MM.1S (cell line): ENCODE results near the gene HRH3.

ENCODE experiments used
- DNase-seq: peaks from one replicate; pipeline ENCODE4 v3.0.0-alpha.2; 2015
- H2AFZ ChIP-seq: fragments of 300-600 bp; sonication (generic); 2 replicates; pipeline ENCODE4 v1.6.0; 2016; ENCODE audit warnings: antibody characterized with exemption, low read length
- H3F3A ChIP-seq: fragments of 300-600 bp; sonication (generic); 2 replicates; pipeline ENCODE4 v1.6.1; 2016; ENCODE audit warnings: mild to moderate bottlenecking, antibody characterized with exemption, low read length, moderate library complexity, mixed read lengths; ENCODE audit not compliant: insufficient read depth
- H3K27ac ChIP-seq: fragments of 300-600 bp; sonication (generic); 2 replicates; pipeline ENCODE4 v1.5.1; 2016; ENCODE audit warnings: mild to moderate bottlenecking, low read length
- H3K27me3 ChIP-seq: fragments of 300-600 bp; sonication (generic); replicated peaks from 2 replicates; pipeline ENCODE4 v1.6.0; 2016; ENCODE audit warnings: low read length; ENCODE audit not compliant: insufficient read depth
- H3K36me3 ChIP-seq: fragments of 300-600 bp; sonication (generic); replicated peaks from 2 replicates; pipeline ENCODE4 v1.6.1; 2016; ENCODE audit warnings: mild to moderate bottlenecking, low read length, mixed read lengths; ENCODE audit not compliant: insufficient read depth
- H3K4me1 ChIP-seq: fragments of 300-600 bp; sonication (generic); 2 replicates; pipeline ENCODE4 v1.6.1; 2016; ENCODE audit warnings: low read length, mixed read lengths
- H3K4me2 ChIP-seq: fragments of 300-600 bp; sonication (generic); 2 replicates; pipeline ENCODE4 v1.6.0; 2016; ENCODE audit warnings: low read depth, low read length
- H3K4me3 ChIP-seq: fragments of 300-600 bp; sonication (generic); 2 replicates; pipeline ENCODE4 v1.5.1; 2016; ENCODE audit warnings: low read length, mixed read lengths
- H3K79me2 ChIP-seq: fragments of 300-600 bp; sonication (generic); 2 replicates; pipeline ENCODE4 v1.6.1; 2016; ENCODE audit warnings: mixed run types, low read length, mixed read lengths
- H3K9ac ChIP-seq: fragments of 300-600 bp; sonication (generic); 2 replicates; pipeline ENCODE4 v1.6.1; 2016; ENCODE audit warnings: low read length, mixed read lengths
- H3K9me2 ChIP-seq: fragments of 300-600 bp; sonication (generic); replicated peaks from 2 replicates; pipeline ENCODE4 v1.6.1; 2016; ENCODE audit warnings: mild to moderate bottlenecking, low read length, mixed read lengths; ENCODE audit not compliant: insufficient read depth
- H3K9me3 ChIP-seq: fragments of 300-600 bp; sonication (generic); replicated peaks from 2 replicates; pipeline ENCODE4 v1.6.1; 2016; ENCODE audit warnings: mild to moderate bottlenecking, low read length, mixed read lengths; ENCODE audit not compliant: insufficient read depth
- H4K20me1 ChIP-seq: fragments of 300-600 bp; sonication (generic); 2 replicates; pipeline ENCODE4 v1.6.1; 2016; ENCODE audit warnings: mild to moderate bottlenecking, low read length, moderate library complexity, mixed read lengths; ENCODE audit not compliant: insufficient read depth
- CTCF ChIP-seq: fragments of 300-600 bp; sonication (generic); IDR thresholded peaks from 2 replicates; pipeline ENCODE4 v1.5.1; 2016; ENCODE audit warnings: antibody characterized with exemption, low read length, mixed read lengths
- EZH2 ChIP-seq: fragments of 300-600 bp; sonication (generic); optimal IDR thresholded peaks from 2 replicates; pipeline ENCODE3; 2017; ENCODE audit warnings: low read depth, mild to moderate bottlenecking, antibody characterized with exemption, low read length, mixed read lengths
- EZH2phosphoT487 ChIP-seq: fragments of 300-600 bp; sonication (generic); IDR thresholded peaks from 2 replicates; pipeline ENCODE4 v1.6.1; 2018; ENCODE audit warnings: antibody characterized with exemption, low read length

Gene HRH3

GRCh38 chr20:62230696-62231095 is 10.6 kb upstream of the HRH3 start:
- Histone ChIP-seq H3K4me3 (no peak overlapping the region), H3K9me3 (no peaks in the 10 kb centered on the region), H3K36me3 (no peaks in the 10 kb centered on the region), H3K9ac (no peak overlapping the region), H2AFZ (no peak overlapping the region), H3K9me2 (no peaks in the 10 kb centered on the region), H4K20me1 (no peaks in the 10 kb centered on the region), H3K4me1 (no peaks in the 10 kb centered on the region), H3K4me2 (no peak overlapping the region), H3K27ac (no peak overlapping the region), H3K79me2 (no peaks in the 10 kb centered on the region), H3K27me3 (peaks cover 64% of the 10 kb centered on the region), H3F3A (no peaks in the 10 kb centered on the region)
- no peak for DNase-seq
- no peak for TF ChIP-seq EZH2
- no peak for TF ChIP-seq CTCF
- no peak for TF ChIP-seq EZH2phosphoT487

- H3K9ac ChIP-seq, result no peak overlapping the region
- no peaks in the 10 kb centered on the region for H3K9me3 ChIP-seq
- no peak overlapping the region for H2AFZ ChIP-seq
- H3K36me3 ChIP-seq, result no peaks in the 10 kb centered on the region
- no peak for DNase-seq
- H3F3A ChIP-seq, result no peaks in the 10 kb centered on the region
- H3K79me2 ChIP-seq, result no peaks in the 10 kb centered on the region
- H4K20me1 ChIP-seq, result no peaks in the 10 kb centered on the region
- H3K4me1 ChIP-seq, result no peaks in the 10 kb centered on the region
- H3K4me2 ChIP-seq, result no peak overlapping the region
- no peak overlapping the region for H3K27ac ChIP-seq
- TF ChIP-seq EZH2, result no peak
- no peak for TF ChIP-seq CTCF
- no peak for TF ChIP-seq EZH2phosphoT487
- no peak overlapping the region for H3K4me3 ChIP-seq
- peaks cover 64% of the 10 kb centered on the region for H3K27me3 ChIP-seq
- H3K9me2 ChIP-seq, result no peaks in the 10 kb centered on the region
Measured at GRCh38 chr20:62230276-62230675, 10.2 kb upstream of the HRH3 start.

GRCh38 chr20:62229667-62230066 is 9.6 kb upstream of the HRH3 start:
- DNase-seq, result no peak
- Histone ChIP-seq H3K4me3 (no peak overlapping the region), H4K20me1 (no peaks in the 10 kb centered on the region), H3K9ac (no peak overlapping the region), H3F3A (no peaks in the 10 kb centered on the region), H3K27me3 (peaks cover 64% of the 10 kb centered on the region), H3K9me2 (no peaks in the 10 kb centered on the region), H3K27ac (no peak overlapping the region), H2AFZ (no peak overlapping the region), H3K9me3 (no peaks in the 10 kb centered on the region), H3K79me2 (no peaks in the 10 kb centered on the region), H3K36me3 (no peaks in the 10 kb centered on the region), H3K4me2 (no peak overlapping the region), H3K4me1 (no peaks in the 10 kb centered on the region)
- TF ChIP-seq EZH2 (no peak), CTCF (no peak), EZH2phosphoT487 (no peak)
